Measurements from ENCODE around the gene LARGE1.

Gene LARGE1

DNA sequence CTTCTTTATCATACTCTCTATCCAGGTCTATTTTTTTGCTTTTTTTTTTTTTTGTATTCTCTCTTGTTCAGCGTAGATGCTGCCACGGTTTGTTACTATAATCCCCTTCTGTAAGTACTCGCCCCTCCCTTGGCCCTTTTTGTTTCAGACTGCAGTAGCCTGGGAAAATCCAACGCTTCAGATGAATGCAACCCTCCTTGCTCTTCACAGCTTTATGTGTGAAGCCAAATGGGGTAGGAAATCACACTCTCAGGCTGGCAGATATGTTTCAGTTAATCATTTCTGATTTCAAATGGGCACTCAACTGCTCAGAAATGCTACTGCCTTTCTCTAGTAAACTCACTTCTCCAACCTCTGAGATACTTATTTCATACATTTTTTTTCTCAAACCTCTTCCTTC lies 149.1 kb downstream of the LARGE1 start:
- no peak overlapping the region for H2BK15ac ChIP-seq (replicated peaks; ENCODE audit: low read depth)
- H3K4me2 ChIP-seq (ENCODE audit: low read length), result no peak overlapping the region
- no peaks in the 10 kb centered on the region for H3K4me1 ChIP-seq (ENCODE audit: control insufficient read depth, low read depth, low read length)
- no peak overlapping the region for H4K5ac ChIP-seq (ENCODE audit: low read length)
- no peak overlapping the region for H3K9ac ChIP-seq (ENCODE audit: low read length)
- H3K27ac ChIP-seq (ENCODE audit: low read depth, low read length), result no peak overlapping the region
- H3K23ac ChIP-seq (ENCODE audit: low read length), result no peak overlapping the region
- H2AK5ac ChIP-seq (ENCODE audit: low read length), result no peak overlapping the region
- no peak overlapping the region for H3K18ac ChIP-seq (ENCODE audit: low read length)
- DNase-seq, result no peak
- no peaks in the 10 kb centered on the region for H3K27me3 ChIP-seq (ENCODE audit: insufficient read depth, low read length, poor library complexity)
- H2BK120ac ChIP-seq (ENCODE audit: low read depth, low read length), result no peak overlapping the region
- WGBS (ENCODE audit: extremely low coverage, insufficient coverage, low lambda C conversion rate), result no CpG with 5 or more reads among the region's 4 CpGs
- H3K79me2 ChIP-seq (ENCODE audit: control insufficient read depth, insufficient read depth, low read length), result peaks cover 22% of the 10 kb centered on the region
- no peak overlapping the region for H3K56ac ChIP-seq (ENCODE audit: low read length)
- H3K4me3 ChIP-seq (ENCODE audit: low read length), result no peak overlapping the region
- no peak overlapping the region for H4K8ac ChIP-seq (ENCODE audit: low read depth, low read length)
- no peak overlapping the region for H3K4ac ChIP-seq (ENCODE audit: low read depth, low read length)
- peaks cover 6% of the 10 kb centered on the region for H3K79me1 ChIP-seq (ENCODE audit: low read length)
- H2BK5ac ChIP-seq (ENCODE audit: low read length), result no peak overlapping the region
- no peaks in the 10 kb centered on the region for H3K36me3 ChIP-seq (ENCODE audit: control insufficient read depth, insufficient read depth, low read length)

DNA sequence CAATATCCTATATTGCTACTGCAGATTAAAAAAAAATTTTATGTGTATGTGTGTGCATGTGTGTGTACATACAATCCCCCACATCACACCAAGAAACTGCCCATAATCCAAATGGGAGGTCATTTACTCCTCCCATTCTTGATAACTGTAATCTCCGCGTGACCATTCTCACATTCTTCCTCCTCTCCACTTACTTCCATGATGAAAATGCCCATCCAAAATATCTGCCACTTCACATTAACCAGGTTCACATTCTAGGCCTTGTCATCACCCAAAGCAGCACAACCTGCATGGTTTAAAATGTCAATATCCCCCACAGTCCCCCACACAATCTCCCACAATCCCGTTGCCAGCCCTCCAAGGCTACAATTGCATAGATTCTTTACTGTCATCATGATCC lies 149.6 kb downstream of the LARGE1 start:
- Histone ChIP-seq H2BK15ac (replicated peaks; ENCODE audit: low read depth) (no peak overlapping the region), H2AK5ac (ENCODE audit: low read length) (no peak overlapping the region), H3K4me3 (ENCODE audit: low read length) (no peak overlapping the region), H3K4ac (ENCODE audit: low read depth, low read length) (no peak overlapping the region), H3K27ac (ENCODE audit: low read depth, low read length) (no peak overlapping the region), H3K4me2 (ENCODE audit: low read length) (no peak overlapping the region), H3K23ac (ENCODE audit: low read length) (no peak overlapping the region), H3K4me1 (ENCODE audit: control insufficient read depth, low read depth, low read length) (no peaks in the 10 kb centered on the region), H3K36me3 (ENCODE audit: control insufficient read depth, insufficient read depth, low read length) (no peaks in the 10 kb centered on the region), H3K18ac (ENCODE audit: low read length) (no peak overlapping the region), H4K8ac (ENCODE audit: low read depth, low read length) (no peak overlapping the region), H2BK5ac (ENCODE audit: low read length) (no peak overlapping the region), H3K56ac (ENCODE audit: low read length) (no peak overlapping the region), H4K5ac (ENCODE audit: low read length) (no peak overlapping the region), H2BK120ac (ENCODE audit: low read depth, low read length) (no peak overlapping the region), H3K9ac (ENCODE audit: low read length) (no peak overlapping the region), H3K79me2 (ENCODE audit: control insufficient read depth, insufficient read depth, low read length) (peaks cover 22% of the 10 kb centered on the region), H3K79me1 (ENCODE audit: low read length) (peaks cover 6% of the 10 kb centered on the region), H3K27me3 (ENCODE audit: insufficient read depth, low read length, poor library complexity) (no peaks in the 10 kb centered on the region)
- no peak for DNase-seq
- no CpG with 5 or more reads among the region's 3 CpGs for WGBS (ENCODE audit: extremely low coverage, insufficient coverage, low lambda C conversion rate)

DNA sequence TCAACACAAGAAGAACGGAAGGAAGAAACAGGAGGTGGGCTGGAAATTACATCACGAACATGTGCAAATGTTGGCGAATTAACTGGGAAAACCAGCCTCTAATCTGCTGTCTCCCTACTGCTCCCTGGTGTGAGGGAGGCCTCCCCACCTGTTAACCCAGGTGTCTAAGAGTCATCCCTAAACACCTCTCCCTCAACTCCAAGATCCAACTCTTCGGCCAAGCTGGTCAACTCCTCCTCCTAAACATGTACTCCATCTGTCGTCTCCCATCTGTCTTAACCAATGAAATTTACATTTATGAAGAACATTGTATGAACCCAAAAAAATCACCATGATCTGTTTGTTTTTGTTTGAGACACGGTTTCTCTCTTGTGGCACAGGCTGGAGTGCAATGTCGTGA lies 154.2 kb downstream of the LARGE1 start:
- no peak overlapping the region for H2BK5ac ChIP-seq (ENCODE audit: low read length)
- H3K27ac ChIP-seq (ENCODE audit: low read depth, low read length), result no peak overlapping the region
- no peak overlapping the region for H3K23ac ChIP-seq (ENCODE audit: low read length)
- no peak overlapping the region for H3K4ac ChIP-seq (ENCODE audit: low read depth, low read length)
- no peak overlapping the region for H3K9ac ChIP-seq (ENCODE audit: low read length)
- no peak for DNase-seq
- no peak overlapping the region for H2BK120ac ChIP-seq (ENCODE audit: low read depth, low read length)
- H3K4me1 ChIP-seq (ENCODE audit: control insufficient read depth, low read depth, low read length), result no peaks in the 10 kb centered on the region
- H3K56ac ChIP-seq (ENCODE audit: low read length), result no peak overlapping the region
- no peaks in the 10 kb centered on the region for H3K36me3 ChIP-seq (ENCODE audit: control insufficient read depth, insufficient read depth, low read length)
- H3K4me3 ChIP-seq (ENCODE audit: low read length), result no peak overlapping the region
- H3K27me3 ChIP-seq (ENCODE audit: insufficient read depth, low read length, poor library complexity), result no peaks in the 10 kb centered on the region
- H3K79me2 ChIP-seq (ENCODE audit: control insufficient read depth, insufficient read depth, low read length), result peaks cover 5% of the 10 kb centered on the region
- no peak overlapping the region for H4K5ac ChIP-seq (ENCODE audit: low read length)
- H3K18ac ChIP-seq (ENCODE audit: low read length), result no peak overlapping the region
- H3K79me1 ChIP-seq (ENCODE audit: low read length), result peaks cover 6% of the 10 kb centered on the region
- no peak overlapping the region for H3K4me2 ChIP-seq (ENCODE audit: low read length)
- no peak overlapping the region for H2BK15ac ChIP-seq (replicated peaks; ENCODE audit: low read depth)
- no CpG with 5 or more reads among the region's 7 CpGs for WGBS (ENCODE audit: extremely low coverage, insufficient coverage, low lambda C conversion rate)
- H4K8ac ChIP-seq (ENCODE audit: low read depth, low read length), result no peak overlapping the region
- H2AK5ac ChIP-seq (ENCODE audit: low read length), result no peak overlapping the region

DNA sequence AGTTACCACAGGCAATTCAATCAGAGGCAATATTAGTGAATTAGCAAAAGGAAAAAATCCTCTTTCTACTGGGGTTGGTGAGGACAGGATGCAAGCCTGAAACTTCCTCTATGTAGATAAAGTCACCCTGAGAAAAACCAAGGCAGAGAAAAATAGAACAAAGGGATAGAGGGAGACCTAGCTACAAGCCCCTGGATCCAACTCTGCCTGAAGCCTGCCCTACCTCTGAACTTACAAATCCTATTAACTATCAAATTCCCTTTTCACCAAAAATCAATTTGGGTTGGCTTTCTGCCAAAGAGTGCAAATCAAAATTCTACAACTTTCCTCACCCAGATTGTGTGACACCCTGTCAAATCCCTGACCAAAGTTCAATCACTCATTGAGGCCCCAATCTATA lies 161.3 kb downstream of the LARGE1 start:
- no peak overlapping the region for H3K4ac ChIP-seq (ENCODE audit: low read depth, low read length)
- peaks cover 6% of the 10 kb centered on the region for H3K79me2 ChIP-seq (ENCODE audit: control insufficient read depth, insufficient read depth, low read length)
- no peak overlapping the region for H3K56ac ChIP-seq (ENCODE audit: low read length)
- no peak overlapping the region for H2BK120ac ChIP-seq (ENCODE audit: low read depth, low read length)
- no peak overlapping the region for H3K4me2 ChIP-seq (ENCODE audit: low read length)
- H3K23ac ChIP-seq (ENCODE audit: low read length), result no peak overlapping the region
- no peak overlapping the region for H3K27ac ChIP-seq (ENCODE audit: low read depth, low read length)
- H3K4me1 ChIP-seq (ENCODE audit: control insufficient read depth, low read depth, low read length), result no peaks in the 10 kb centered on the region
- H3K79me1 ChIP-seq (ENCODE audit: low read length), result peaks cover 6% of the 10 kb centered on the region
- no peak overlapping the region for H2BK15ac ChIP-seq (replicated peaks; ENCODE audit: low read depth)
- H3K27me3 ChIP-seq (ENCODE audit: insufficient read depth, low read length, poor library complexity), result no peaks in the 10 kb centered on the region
- DNase-seq, result no peak
- no peak overlapping the region for H3K4me3 ChIP-seq (ENCODE audit: low read length)
- no peak overlapping the region for H4K8ac ChIP-seq (ENCODE audit: low read depth, low read length)
- H2BK5ac ChIP-seq (ENCODE audit: low read length), result no peak overlapping the region
- H3K18ac ChIP-seq (ENCODE audit: low read length), result no peak overlapping the region
- H4K5ac ChIP-seq (ENCODE audit: low read length), result no peak overlapping the region
- no peak overlapping the region for H2AK5ac ChIP-seq (ENCODE audit: low read length)
- no peak overlapping the region for H3K9ac ChIP-seq (ENCODE audit: low read length)
- no peaks in the 10 kb centered on the region for H3K36me3 ChIP-seq (ENCODE audit: control insufficient read depth, insufficient read depth, low read length)

DNA sequence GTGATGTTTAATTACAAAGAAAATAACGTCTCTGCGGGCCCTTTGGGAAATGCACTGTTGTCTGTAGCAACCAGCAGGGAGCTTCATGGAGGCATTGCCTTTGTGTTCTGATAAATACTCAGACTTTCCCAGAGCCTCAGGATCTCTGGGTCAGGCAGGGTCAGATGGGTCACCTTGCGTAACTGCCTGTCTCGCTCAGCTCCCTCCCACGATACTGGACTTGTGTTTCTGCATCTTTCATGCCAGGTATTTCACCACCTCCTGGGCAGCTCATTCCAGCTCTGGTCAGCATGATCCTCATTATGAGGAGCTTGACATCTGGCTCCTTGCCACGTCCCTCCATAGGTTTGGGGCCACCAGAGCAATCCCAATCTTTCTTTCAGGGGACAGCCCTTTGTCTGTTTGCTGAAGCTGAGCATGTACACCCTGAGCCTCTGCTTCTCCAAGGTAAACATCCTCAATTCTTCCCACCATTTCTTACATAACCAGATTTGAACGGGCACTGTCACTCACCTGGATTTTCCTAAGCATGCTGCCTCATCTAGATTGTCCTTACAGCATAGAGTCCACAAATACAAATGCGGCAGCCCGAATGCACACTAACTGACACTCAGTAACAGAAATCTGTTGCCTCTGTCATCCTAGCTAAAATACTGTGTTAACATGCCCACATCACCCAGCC lies 162.3 kb downstream of the LARGE1 start:
- Histone ChIP-seq H3K4me3 (ENCODE audit: low read length) (no peak overlapping the region), H3K79me2 (ENCODE audit: control insufficient read depth, insufficient read depth, low read length) (peaks cover 6% of the 10 kb centered on the region), H3K4me2 (ENCODE audit: low read length) (no peak overlapping the region), H3K4me1 (ENCODE audit: control insufficient read depth, low read depth, low read length) (no peaks in the 10 kb centered on the region), H2BK5ac (ENCODE audit: low read length) (no peak overlapping the region), H4K8ac (ENCODE audit: low read depth, low read length) (no peak overlapping the region), H3K27ac (ENCODE audit: low read depth, low read length) (no peak overlapping the region), H3K79me1 (ENCODE audit: low read length) (peaks cover 6% of the 10 kb centered on the region), H2BK120ac (ENCODE audit: low read depth, low read length) (no peak overlapping the region), H3K56ac (ENCODE audit: low read length) (no peak overlapping the region), H3K4ac (ENCODE audit: low read depth, low read length) (no peak overlapping the region), H3K9ac (ENCODE audit: low read length) (no peak overlapping the region), H4K5ac (ENCODE audit: low read length) (no peak overlapping the region), H3K23ac (ENCODE audit: low read length) (no peak overlapping the region), H2BK15ac (replicated peaks; ENCODE audit: low read depth) (no peak overlapping the region), H3K27me3 (ENCODE audit: insufficient read depth, low read length, poor library complexity) (no peaks in the 10 kb centered on the region), H3K36me3 (ENCODE audit: control insufficient read depth, insufficient read depth, low read length) (no peaks in the 10 kb centered on the region), H2AK5ac (ENCODE audit: low read length) (no peak overlapping the region), H3K18ac (ENCODE audit: low read length) (no peak overlapping the region)
- WGBS (ENCODE audit: extremely low coverage, insufficient coverage, low lambda C conversion rate), result no CpG with 5 or more reads among the region's 9 CpGs
- no peak for DNase-seq
